ENCODE measurements around the gene DOCK2. TPM values are rescaled to one million over a fixed set of nuclear protein-coding genes. Genes with fewer than 3 reads are reported as not detected.

DOCK2 gene
- total and polyA plus RNA-seq, 2 donors (not counting 1 experiment from before 2014, with no cell fraction given) = 112 to 330 TPM

- H3K36me3 ChIP-seq (replicated peaks in 1 of 2; ENCODE audit: control extremely low read depth in 1 of 2, control insufficient read depth in 1 of 2, extremely low read depth in 1 of 2, insufficient read depth in 2 of 2, low read length in 1 of 2) = peaks cover 0 to 24% of the 10 kb centered on the region in 2 experiments
- H3K27me3 ChIP-seq (replicated peaks in 1 of 4; ENCODE audit: control extremely low read depth in 1 of 4, control insufficient read depth in 3 of 4, insufficient read depth in 4 of 4, low read length in 3 of 4) = no peaks in the 10 kb centered on the region
- H3K4me3 ChIP-seq (ENCODE audit: control extremely low read depth in 1 of 5, extremely low read depth in 1 of 5, insufficient read depth in 1 of 5, low read depth in 2 of 5, low read length in 4 of 5) = no peak overlapping the region
- Mint-ChIP-seq H3K4me1 (peaks cover 10% of the 10 kb centered on the region), H3K9me3 (ENCODE audit: insufficient read depth) (no peaks in the 10 kb centered on the region), H3K27ac (no peak overlapping the region), H3K27me3 (no peaks in the 10 kb centered on the region), H3K4me3 (no peak overlapping the region)
- TF ChIP-seq EZH2 (IDR thresholded peaks at IDR 0.05; ENCODE audit: borderline replicate concordance, insufficient read depth, low read depth, low read length, poor library complexity, severe bottlenecking) = no peak
- TF ChIP-seq, protein P1, sequence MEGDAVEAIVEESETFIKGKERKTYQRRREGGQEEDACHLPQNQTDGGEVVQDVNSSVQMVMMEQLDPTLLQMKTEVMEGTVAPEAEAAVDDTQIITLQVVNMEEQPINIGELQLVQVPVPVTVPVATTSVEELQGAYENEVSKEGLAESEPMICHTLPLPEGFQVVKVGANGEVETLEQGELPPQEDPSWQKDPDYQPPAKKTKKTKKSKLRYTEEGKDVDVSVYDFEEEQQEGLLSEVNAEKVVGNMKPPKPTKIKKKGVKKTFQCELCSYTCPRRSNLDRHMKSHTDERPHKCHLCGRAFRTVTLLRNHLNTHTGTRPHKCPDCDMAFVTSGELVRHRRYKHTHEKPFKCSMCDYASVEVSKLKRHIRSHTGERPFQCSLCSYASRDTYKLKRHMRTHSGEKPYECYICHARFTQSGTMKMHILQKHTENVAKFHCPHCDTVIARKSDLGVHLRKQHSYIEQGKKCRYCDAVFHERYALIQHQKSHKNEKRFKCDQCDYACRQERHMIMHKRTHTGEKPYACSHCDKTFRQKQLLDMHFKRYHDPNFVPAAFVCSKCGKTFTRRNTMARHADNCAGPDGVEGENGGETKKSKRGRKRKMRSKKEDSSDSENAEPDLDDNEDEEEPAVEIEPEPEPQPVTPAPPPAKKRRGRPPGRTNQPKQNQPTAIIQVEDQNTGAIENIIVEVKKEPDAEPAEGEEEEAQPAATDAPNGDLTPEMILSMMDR (IDR thresholded peaks at IDR 0.05) = no peak
- no peaks in the 10 kb centered on the region for H3K9me3 ChIP-seq (ENCODE audit: control extremely low read depth in 1 of 3, control insufficient read depth in 2 of 3, insufficient read depth in 1 of 3, low read length in 2 of 3)
- H3K4me2 ChIP-seq (replicated peaks; ENCODE audit: low read depth, low read length, poor library complexity, severe bottlenecking) = no peak overlapping the region
- ATAC-seq (ENCODE audit: low read depth) (no peak), DNase-seq (no peak)
- no peak overlapping the region for H2AFZ ChIP-seq (ENCODE audit: insufficient read depth, low read depth, low read length, poor library complexity, severe bottlenecking)
- POLR2A ChIA-PET = no interaction called here
- no peaks in the 10 kb centered on the region for H3K4me1 ChIP-seq (ENCODE audit: control insufficient read depth in 2 of 2, insufficient read depth in 2 of 2, low read length in 2 of 2)
- H3K79me2 ChIP-seq (ENCODE audit: control insufficient read depth, insufficient read depth, low read length) = peaks cover 17% of the 10 kb centered on the region
- H4K20me1 ChIP-seq (ENCODE audit: control insufficient read depth, insufficient read depth, low read length, poor library complexity, severe bottlenecking) = peaks cover 38% of the 10 kb centered on the region
- CTCF ChIA-PET = no interaction called here
- H3K27ac ChIP-seq (ENCODE audit: low read length in 2 of 2) = no peak overlapping the region
- WGBS (ENCODE audit: insufficient coverage) = no CpG with 5 or more reads among the region's 3 CpGs
- intact Hi-C loops (cut with micrococcal nuclease) = no loop called here
- H3K9ac ChIP-seq (ENCODE audit: low read length) = no peak overlapping the region
Observed at GRCh38 chr5:169860585-169860984, 223.5 kb downstream of the DOCK2 start.

DNA sequence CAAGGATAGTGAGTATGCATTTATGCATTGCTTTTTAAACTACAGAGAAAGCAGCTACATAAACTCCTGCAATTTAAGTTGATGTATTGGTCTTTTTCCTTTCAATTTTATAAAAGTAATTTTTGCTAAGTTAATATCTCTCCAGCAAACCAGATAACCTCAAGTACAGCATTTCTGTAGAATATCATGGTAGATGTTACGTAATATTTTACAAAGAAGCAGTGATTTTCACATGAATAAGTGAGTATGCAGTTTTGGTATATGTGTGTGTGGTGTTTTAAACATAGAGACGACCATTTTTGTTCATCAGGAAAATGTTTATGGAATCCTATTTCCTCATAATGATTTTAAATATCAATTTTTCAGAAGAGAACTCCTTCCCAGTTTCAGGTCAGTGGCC lies 224.4 kb downstream of the DOCK2 start:
- no peak for TF ChIP-seq EZH2 (IDR thresholded peaks at IDR 0.05; ENCODE audit: borderline replicate concordance, insufficient read depth, low read depth, low read length, poor library complexity, severe bottlenecking)
- TF ChIP-seq, protein P1 (IDR thresholded peaks at IDR 0.05) = no peak
- H3K36me3 ChIP-seq (replicated peaks in 1 of 2; ENCODE audit: control extremely low read depth in 1 of 2, control insufficient read depth in 1 of 2, extremely low read depth in 1 of 2, insufficient read depth in 2 of 2, low read length in 1 of 2) = peaks cover 0 to 26% of the 10 kb centered on the region in 2 experiments
- Mint-ChIP-seq H3K9me3 (ENCODE audit: insufficient read depth) (no peaks in the 10 kb centered on the region), H3K4me3 (no peak overlapping the region), H3K4me1 (peaks cover 10% of the 10 kb centered on the region), H3K27ac (no peak overlapping the region), H3K27me3 (no peaks in the 10 kb centered on the region)
- no peak overlapping the region for H3K27ac ChIP-seq (ENCODE audit: low read length in 2 of 2)
- no peaks in the 10 kb centered on the region for H3K9me3 ChIP-seq (ENCODE audit: control extremely low read depth in 1 of 3, control insufficient read depth in 2 of 3, insufficient read depth in 1 of 3, low read length in 2 of 3)
- intact Hi-C loops (cut with micrococcal nuclease) = no loop called here
- H3K4me1 ChIP-seq (ENCODE audit: control insufficient read depth in 2 of 2, insufficient read depth in 2 of 2, low read length in 2 of 2) = no peaks in the 10 kb centered on the region
- WGBS (ENCODE audit: insufficient coverage) = no CpG with 5 or more reads among the region's 2 CpGs
- DNase-seq (no peak), ATAC-seq (ENCODE audit: low read depth) (no peak)
- no peak overlapping the region for H3K9ac ChIP-seq (ENCODE audit: low read length)
- POLR2A ChIA-PET = no interaction called here
- H3K79me2 ChIP-seq (ENCODE audit: control insufficient read depth, insufficient read depth, low read length) = peaks cover 17% of the 10 kb centered on the region
- no peak overlapping the region for H3K4me3 ChIP-seq (ENCODE audit: control extremely low read depth in 1 of 5, extremely low read depth in 1 of 5, insufficient read depth in 1 of 5, low read depth in 2 of 5, low read length in 4 of 5)
- CTCF ChIA-PET = no interaction called here
- H4K20me1 ChIP-seq (ENCODE audit: control insufficient read depth, insufficient read depth, low read length, poor library complexity, severe bottlenecking) = peaks cover 42% of the 10 kb centered on the region
- no peak overlapping the region for H2AFZ ChIP-seq (ENCODE audit: insufficient read depth, low read depth, low read length, poor library complexity, severe bottlenecking)
- H3K27me3 ChIP-seq (replicated peaks in 1 of 4; ENCODE audit: control extremely low read depth in 1 of 4, control insufficient read depth in 3 of 4, insufficient read depth in 4 of 4, low read length in 3 of 4) = no peaks in the 10 kb centered on the region
- no peak overlapping the region for H3K4me2 ChIP-seq (replicated peaks; ENCODE audit: low read depth, low read length, poor library complexity, severe bottlenecking)
